GM18868 (cell line): ENCODE measurements around the gene RUSC2.
"Not testable (repeated sequence)": the region's sequence is repeated elsewhere in the genome, so short reads cannot be mapped to it uniquely, and the experiment has no call there.

Experiments
- ATAC-seq: cut with Tn5 transposase; IDR thresholded peaks from one replicate; pipeline ENCODE4 v1.9.1; 2021; ENCODE audit warnings: mild to moderate bottlenecking, moderate library complexity; ENCODE audit not compliant: unreplicated experiment

The RUSC2 gene

DNA sequence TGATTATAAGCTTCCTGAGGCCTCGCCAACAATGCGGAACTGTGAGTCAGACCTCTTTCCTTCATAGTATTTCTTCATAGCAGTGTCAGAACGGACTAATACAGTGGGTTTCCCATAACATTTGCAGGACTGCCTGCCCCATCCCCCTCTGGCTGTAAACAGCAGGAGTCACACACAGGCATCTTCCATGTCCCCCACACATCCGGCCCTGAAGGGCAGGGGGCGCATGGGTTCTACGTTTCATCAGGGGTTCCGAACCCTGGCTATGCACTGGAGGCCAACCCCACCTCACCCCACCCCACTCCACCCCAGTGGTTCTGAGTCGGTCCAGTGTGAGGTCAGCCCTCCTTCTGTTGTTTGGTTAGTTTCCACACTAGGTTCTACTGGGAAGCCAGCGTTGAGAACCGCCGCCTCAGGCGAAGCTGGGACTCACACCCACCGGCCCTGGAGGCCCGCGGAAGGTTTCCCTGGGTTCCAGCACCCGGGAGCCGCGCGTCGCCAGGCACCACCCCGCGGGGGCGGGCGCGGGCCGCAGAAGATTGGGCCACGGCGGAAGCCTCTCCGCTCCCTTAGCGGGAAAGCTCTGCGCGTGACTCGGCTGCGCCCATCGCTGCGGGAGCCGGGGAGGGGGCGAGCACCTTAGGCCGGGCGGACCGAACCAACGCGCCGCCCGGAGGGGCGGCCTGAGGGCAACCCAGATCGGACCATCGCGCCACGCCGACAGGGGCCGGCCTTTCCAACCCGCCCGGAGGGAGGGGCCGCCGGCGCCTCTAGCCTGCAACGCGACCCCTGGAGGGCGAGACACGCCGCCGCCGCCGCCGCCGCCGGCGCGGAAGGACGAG, at the start of gene RUSC2:
Gene RUSC2 (plus strand): TSS at position 799 of the 842 bp plus-strand sequence. CDS start 56,411 bp downstream, outside the sequence.
- ATAC-seq: no peak

- no peak for ATAC-seq
These were observed 43.9 kb upstream of the RUSC2 start for GRCh38 chr9:35446012-35446411.

DNA sequence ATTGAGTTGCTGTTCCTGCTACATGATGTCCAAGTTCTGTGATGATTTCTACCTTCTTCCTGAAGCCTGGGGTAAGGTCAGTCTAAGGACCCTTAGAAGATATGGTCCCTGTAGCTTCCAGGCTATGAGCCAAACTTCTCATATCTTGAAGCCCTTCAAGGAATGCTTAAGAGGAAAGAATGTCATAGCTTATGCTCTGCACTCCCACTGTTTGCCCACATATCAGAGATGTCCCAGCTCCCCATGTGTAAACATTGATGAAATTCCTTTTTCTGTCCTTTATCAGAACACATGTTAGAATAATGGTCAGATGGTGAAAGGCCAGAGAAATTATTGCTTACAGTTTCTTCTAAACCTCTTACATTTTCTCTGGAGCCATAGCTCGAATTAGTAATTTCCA, 41.4 kb upstream of the RUSC2 start:
- no peak for ATAC-seq

DNA sequence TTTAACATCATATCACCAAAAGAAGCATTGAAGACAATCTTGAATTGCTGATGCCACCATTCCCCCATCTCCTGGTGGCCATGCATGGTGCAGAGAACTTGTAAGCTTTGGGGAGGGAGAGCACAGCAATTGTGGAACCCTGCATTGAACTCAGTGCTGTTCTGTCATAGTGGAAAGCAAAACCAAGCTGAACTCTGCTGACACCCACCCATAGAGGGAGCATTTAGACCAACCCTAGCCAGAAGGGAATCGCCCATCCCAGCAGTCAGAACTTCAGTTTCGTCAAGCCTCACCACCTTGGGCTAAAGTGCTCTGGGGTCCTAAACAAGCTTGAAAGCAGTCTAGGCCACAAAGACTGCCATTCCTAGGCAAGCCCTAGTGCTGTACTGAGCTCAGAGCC, 37.4 kb upstream of the RUSC2 start:
- ATAC-seq: no peak

GRCh38 chr9:35453786-35454185, 36.1 kb upstream of the RUSC2 start:
- no peak for ATAC-seq

GRCh38 chr9:35464141-35465025, 25.5 kb upstream of the RUSC2 start:
- ATAC-seq: no peak

DNA sequence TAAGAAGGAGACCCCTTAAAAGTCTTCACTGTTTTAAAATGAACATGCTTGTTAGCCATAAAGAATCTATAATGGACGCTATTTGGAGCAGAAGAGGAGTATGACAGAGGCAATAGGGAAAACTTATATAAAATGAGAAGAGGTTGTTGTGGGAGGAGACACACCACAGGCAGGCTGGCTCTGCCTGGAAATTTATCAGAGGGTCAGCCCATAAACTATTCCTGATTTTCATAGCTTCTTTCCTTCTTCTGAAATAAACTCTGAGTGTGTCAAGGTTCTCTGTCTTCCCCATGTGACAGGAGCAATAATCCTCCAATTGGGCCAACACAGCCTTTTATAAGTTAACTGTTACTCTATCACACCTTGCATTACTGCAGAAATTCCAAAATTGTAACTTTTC, 19.6 kb upstream of the RUSC2 start:
- no peak for ATAC-seq

GRCh38 chr9:35470894-35471293, 19.0 kb upstream of the RUSC2 start:
- no peak for ATAC-seq

GRCh38 chr9:35476596-35476995, 13.3 kb upstream of the RUSC2 start:
- no peak for ATAC-seq

DNA sequence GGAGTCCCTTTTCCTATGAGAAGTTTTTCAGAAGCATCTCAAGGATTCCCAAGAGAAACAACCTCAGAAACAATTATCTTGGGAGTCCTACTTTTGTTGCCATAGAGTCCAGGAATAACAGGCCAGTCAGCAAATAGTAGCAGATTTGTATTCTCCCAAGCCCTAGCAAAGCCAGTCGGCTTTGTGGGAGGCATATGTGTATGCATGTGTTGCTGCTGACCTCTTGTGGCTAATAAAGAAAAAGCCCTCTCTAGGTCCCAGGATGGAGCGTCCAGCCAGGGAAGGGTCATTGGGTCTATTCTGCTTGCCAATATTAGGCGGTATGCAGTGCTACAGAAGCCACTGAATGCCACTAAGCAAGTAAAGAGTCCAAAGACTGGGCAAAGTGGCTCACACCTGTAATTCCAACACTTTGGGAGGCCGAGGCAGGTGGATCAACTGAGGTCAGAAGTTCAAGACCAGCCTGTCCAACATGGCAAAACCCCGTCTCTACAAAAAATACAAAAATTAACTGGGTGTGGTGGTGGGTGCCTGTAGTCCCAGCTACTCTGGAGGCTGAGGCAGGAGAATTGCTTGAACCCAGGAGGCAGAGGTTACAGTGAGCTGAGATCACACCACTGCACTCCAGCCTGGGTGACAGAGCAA, 12.6 kb upstream of the RUSC2 start:
- not testable (repeated sequence) for ATAC-seq

- ATAC-seq: no peak
These were observed 11.0 kb upstream of the RUSC2 start for GRCh38 chr9:35478871-35479270.

- ATAC-seq: no peak
These were observed 8.4 kb upstream of the RUSC2 start for GRCh38 chr9:35481347-35481975.

DNA sequence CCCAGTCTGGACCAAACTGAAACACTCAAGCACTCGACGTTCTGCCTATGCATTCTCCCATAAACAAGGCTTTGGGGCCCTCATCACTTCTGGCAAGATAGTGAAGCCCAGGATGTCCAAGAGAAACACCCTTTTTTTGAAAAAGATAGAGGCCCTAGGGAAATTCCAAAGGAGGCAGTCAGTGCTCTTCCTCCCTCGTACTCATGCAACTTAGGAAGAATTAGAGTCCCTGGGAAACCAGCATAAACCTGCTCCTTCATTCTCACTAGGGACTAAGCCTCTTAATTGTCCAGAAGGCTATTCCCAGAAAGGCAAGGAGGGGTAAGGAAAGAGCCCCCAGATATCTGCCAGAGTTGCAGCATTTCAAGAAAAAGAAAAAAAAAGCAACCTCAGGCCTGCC, 7.8 kb upstream of the RUSC2 start:
- no peak for ATAC-seq

DNA sequence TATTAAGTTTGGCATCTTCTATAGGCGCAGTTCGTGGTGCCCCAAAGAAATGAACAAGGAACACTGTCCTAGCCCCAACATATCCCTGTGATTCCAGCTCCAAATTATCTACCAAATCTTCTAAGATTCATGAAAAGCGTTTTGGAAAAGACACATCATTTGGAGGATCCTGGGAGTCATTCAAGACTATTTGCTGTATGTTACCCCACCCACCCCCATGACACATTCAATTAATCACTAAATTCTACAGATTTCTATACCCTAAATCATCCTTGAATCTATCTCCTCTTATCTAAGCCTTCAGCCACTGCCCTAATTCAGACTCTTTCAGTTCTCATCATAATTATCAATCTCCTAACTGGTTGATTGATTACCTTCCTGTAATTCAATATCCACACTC, 5.5 kb upstream of the RUSC2 start:
- ATAC-seq: no peak

GRCh38 chr9:35487081-35487480, 2.8 kb upstream of the RUSC2 start:
- no peak for ATAC-seq

DNA sequence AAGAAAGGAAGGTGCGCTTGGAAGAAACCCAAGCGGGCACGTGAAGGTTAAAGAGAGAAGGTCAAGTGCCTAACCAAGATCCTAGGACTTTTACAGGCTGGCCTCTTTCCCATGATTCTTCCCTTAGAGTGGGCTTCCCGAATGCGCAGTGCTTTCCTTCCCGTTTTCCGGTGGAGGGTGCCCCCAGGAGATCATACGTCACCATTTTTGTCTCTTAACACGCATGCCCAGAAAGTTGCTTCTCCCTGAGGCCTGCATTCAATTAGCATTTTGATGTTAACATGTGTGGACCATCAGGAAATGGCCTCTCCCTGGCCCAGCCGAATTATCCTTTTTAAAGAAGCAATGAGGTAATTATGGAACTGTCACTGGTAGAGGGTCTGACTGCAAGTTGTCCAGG, 1.9 kb upstream of the RUSC2 start:
- ATAC-seq: no peak

GRCh38 chr9:35488566-35489312, 1.2 kb upstream of the RUSC2 start:
- no peak for ATAC-seq

DNA sequence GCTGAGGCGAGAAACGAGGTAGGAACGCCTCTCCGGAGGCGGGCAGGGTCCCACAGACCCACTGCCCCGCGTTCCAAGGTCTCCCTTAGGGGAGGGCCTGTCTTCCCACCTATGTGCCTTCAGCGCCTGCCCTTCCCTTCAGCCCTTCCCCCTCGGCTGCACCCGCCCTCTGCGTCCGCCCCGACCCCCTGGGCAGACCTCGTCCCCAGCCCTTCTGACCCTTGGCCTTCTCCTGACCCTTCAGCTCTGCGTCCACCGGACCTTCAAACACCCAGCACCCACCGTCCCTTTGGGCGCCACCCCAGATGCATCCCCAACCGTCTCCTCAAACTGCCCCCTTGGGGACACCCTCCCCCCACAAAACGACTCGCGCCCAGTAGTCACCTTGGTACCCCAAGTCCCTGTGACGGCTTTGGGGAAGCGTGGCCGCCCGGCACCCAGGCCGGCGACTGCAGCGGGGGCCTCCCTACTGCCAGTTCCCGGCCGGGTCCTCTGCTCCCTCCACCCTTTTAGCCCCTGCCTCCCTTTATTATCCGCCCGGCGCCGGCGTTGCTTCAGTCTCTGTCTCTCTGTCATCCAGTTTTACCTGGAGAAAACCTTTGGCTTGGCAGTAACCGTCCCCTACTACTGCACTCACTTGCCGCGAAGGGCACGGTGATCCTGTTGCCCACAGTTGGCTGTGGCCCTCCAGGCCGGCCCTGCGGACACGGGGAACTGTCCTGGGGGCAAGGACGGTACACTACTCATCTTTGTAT, 421 bp downstream of the RUSC2 start:
- no peak for ATAC-seq

DNA sequence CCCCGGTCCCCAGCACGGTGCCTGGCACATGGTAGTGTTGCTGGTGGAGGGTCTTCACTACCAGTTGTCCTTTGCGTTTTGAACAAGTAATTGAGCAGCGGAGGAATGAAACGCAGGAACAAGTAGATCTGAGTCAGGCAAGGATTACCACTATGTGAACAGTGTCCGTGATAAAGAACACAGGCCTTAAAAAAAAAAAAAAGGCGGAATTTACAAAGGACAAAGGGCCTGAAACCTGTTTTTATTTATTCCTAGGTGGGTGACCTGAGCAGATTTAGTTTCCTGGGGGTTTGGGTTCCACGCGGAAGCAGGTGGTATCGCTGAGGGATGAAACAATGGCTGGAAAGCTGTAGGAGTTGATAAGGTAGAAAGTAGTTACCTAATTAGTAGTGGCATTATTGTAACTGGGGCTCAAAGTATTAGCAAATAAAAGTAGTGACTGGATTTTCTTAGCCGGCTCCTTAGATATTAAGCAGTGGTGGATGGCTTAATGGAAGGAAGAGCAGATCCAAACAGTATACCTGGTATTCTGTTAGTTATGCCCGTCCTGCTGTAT, 1.1 kb downstream of the RUSC2 start:
- no peak for ATAC-seq
